Spleen (tissue), 7 donors: ENCODE measurements around the gene ARPC4.

Experiments
- CTCF ChIP-seq, 11 experiments: fragments of 200-600 bp in 7 of 11; fragments of 450-650 bp in 4 of 11; sonication (generic) in 4 of 11; IDR thresholded peaks in 8 of 11; conservative IDR thresholded peaks in 3 of 11; 1 replicate in 7 of 11; 2 replicates in 4 of 11; pipeline versions ENCODE4 v1.4.0 to v1.8.0; 2016 to 2021; ENCODE audit warnings: antibody characterized with exemption in 11 of 11, inconsistent platforms in 4 of 11, mild to moderate bottlenecking in 1 of 11
- POLR2A ChIP-seq, 3 donors: fragments of 450-650 bp; IDR thresholded peaks; one replicate each; pipeline ENCODE4 v1.5.1; 2017; ENCODE audit warnings: antibody characterized with exemption in 3 of 3, mild to moderate bottlenecking in 1 of 3
- POLR2AphosphoS5 ChIP-seq, 3 donors: sonication (generic); formaldehyde crosslinking; IDR thresholded peaks; one replicate each; pipeline ENCODE4 v1.5.1; 2017; ENCODE audit warnings: antibody characterized with exemption in 3 of 3
- donor health status: DM: no; HTN: no; CAD: no; lungs with moderate emphysema.
- donor health status: DM: no; HTN: no; CAD: no.
- donor health status: DM: no; HTN: no; CAD: no.

- no peak for TF ChIP-seq POLR2A (IDR thresholded peaks at IDR 0.05)
- TF ChIP-seq CTCF (IDR thresholded peaks at IDR 0.05 in 8 of 11, conservative IDR thresholded peaks at IDR 0.05 in 3 of 11): no peak
- TF ChIP-seq POLR2AphosphoS5 (IDR thresholded peaks at IDR 0.05): no peak
Observed at GRCh38 chr3:9817436-9817835, 24.6 kb downstream of the ARPC4 start.
